Measurements from ENCODE around the gene RTP2. TPM values are rescaled to one million over a fixed set of nuclear protein-coding genes. Genes with fewer than 3 reads are reported as not detected.

RTP2 gene
- total RNA-seq, 4 donors from 2014 or later = not detected

GRCh38 chr3:187713504-187713903, 11.1 kb upstream of the RTP2 start:
- no peak overlapping the region for H3K4me3 ChIP-seq
- H3K27me3 ChIP-seq = no peaks in the 10 kb centered on the region
- DNase-seq = no peak
- peaks cover 0 to 12% (median 7%) of the 10 kb centered on the region in 3 donors for H3K4me1 ChIP-seq
- intact Hi-C loops (cut with DNase I) = no loop called here
- H3K9me3 ChIP-seq = no peaks in the 10 kb centered on the region
- H3K36me3 ChIP-seq = no peaks in the 10 kb centered on the region
- TF ChIP-seq CTCF (IDR thresholded peaks at IDR 0.05) (no peak), POLR2A (IDR thresholded peaks at IDR 0.05) (no peak)
- no peak overlapping the region for H3K27ac ChIP-seq
- WGBS, 2 donors = 63 to 75% methylated on average over 2 of the region's 2 CpGs

GRCh38 chr3:187709155-187709554, 6.8 kb upstream of the RTP2 start:
- H3K36me3 ChIP-seq = no peaks in the 10 kb centered on the region
- no peak overlapping the region for H3K4me3 ChIP-seq
- intact Hi-C loops (cut with DNase I) = no loop called here
- TF ChIP-seq POLR2A (IDR thresholded peaks at IDR 0.05) (no peak), CTCF (IDR thresholded peaks at IDR 0.05) (no peak)
- H3K27ac ChIP-seq = no peak overlapping the region
- no peaks in the 10 kb centered on the region for H3K27me3 ChIP-seq
- WGBS, 2 donors = 70 to 85% methylated on average over 4 of the region's 4 CpGs
- no peaks in the 10 kb centered on the region for H3K9me3 ChIP-seq
- peaks cover 0 to 7% (median 7%) of the 10 kb centered on the region in 3 donors for H3K4me1 ChIP-seq
- DNase-seq = no peak

- Histone ChIP-seq H3K4me1 (peaks cover 0 to 4% (median 2%) of the 10 kb centered on the region in 3 donors), H3K9me3 (no peaks in the 10 kb centered on the region), H3K27me3 (no peaks in the 10 kb centered on the region), H3K4me3 (no peak overlapping the region), H3K36me3 (no peaks in the 10 kb centered on the region), H3K27ac (no peak overlapping the region)
- DNase-seq = no peak
- intact Hi-C loops (cut with DNase I) = no loop called here
- TF ChIP-seq CTCF (IDR thresholded peaks at IDR 0.05) = no peak
- TF ChIP-seq POLR2A (IDR thresholded peaks at IDR 0.05) = no peak
These were observed 6.3 kb upstream of the RTP2 start for GRCh38 chr3:187708696-187709095.

GRCh38 chr3:187706971-187707370, 4.6 kb upstream of the RTP2 start:
- no peak for TF ChIP-seq POLR2A (IDR thresholded peaks at IDR 0.05)
- intact Hi-C loops (cut with DNase I) = no loop called here
- no peak for DNase-seq
- no peaks in the 10 kb centered on the region for H3K4me1 ChIP-seq
- H3K9me3 ChIP-seq = no peaks in the 10 kb centered on the region
- 81 to 100% methylated on average over 2 of the region's 2 CpGs for WGBS, 2 donors
- no peaks in the 10 kb centered on the region for H3K36me3 ChIP-seq
- H3K27me3 ChIP-seq = no peaks in the 10 kb centered on the region
- no peak overlapping the region for H3K27ac ChIP-seq
- no peak overlapping the region for H3K4me3 ChIP-seq

GRCh38 chr3:187705164-187705563, 2.8 kb upstream of the RTP2 start:
- DNase-seq = no peak
- H3K27ac ChIP-seq = no peak overlapping the region
- no peaks in the 10 kb centered on the region for H3K27me3 ChIP-seq
- intact Hi-C loops (cut with DNase I) = no loop called here
- TF ChIP-seq POLR2A (IDR thresholded peaks at IDR 0.05) = no peak
- TF ChIP-seq CTCF (IDR thresholded peaks at IDR 0.05) = no peak
- H3K36me3 ChIP-seq = no peaks in the 10 kb centered on the region
- no peak overlapping the region for H3K4me3 ChIP-seq
- H3K4me1 ChIP-seq = no peaks in the 10 kb centered on the region
- H3K9me3 ChIP-seq = no peaks in the 10 kb centered on the region

- Histone ChIP-seq H3K36me3 (no peaks in the 10 kb centered on the region), H3K4me1 (no peaks in the 10 kb centered on the region), H3K9me3 (no peaks in the 10 kb centered on the region), H3K4me3 (no peak overlapping the region), H3K27ac (no peak overlapping the region), H3K27me3 (peaks cover 0 to 16% (median 0%) of the 10 kb centered on the region in 4 donors)
- no peak for TF ChIP-seq POLR2A (IDR thresholded peaks at IDR 0.05)
- no peak for TF ChIP-seq CTCF (IDR thresholded peaks at IDR 0.05)
- DNase-seq = no peak
- 91 to 100% methylated on average over 1 to 2 of the region's 2 CpGs for WGBS, 2 donors
- intact Hi-C loops (cut with DNase I) = no loop called here
These were observed 2.1 kb downstream of the RTP2 start for GRCh38 chr3:187700249-187700648.

All from esophagus squamous epithelium (tissue), 5 donors.